ENCODE results near the gene OR10A7. TPM values are rescaled to one million over a fixed set of nuclear protein-coding genes. Genes with fewer than 3 reads are reported as not detected.
"Not testable (repeated sequence)": the region's sequence is repeated elsewhere in the genome, so short reads cannot be mapped to it uniquely, and the experiment has no call there.

Gene OR10A7, protein sequence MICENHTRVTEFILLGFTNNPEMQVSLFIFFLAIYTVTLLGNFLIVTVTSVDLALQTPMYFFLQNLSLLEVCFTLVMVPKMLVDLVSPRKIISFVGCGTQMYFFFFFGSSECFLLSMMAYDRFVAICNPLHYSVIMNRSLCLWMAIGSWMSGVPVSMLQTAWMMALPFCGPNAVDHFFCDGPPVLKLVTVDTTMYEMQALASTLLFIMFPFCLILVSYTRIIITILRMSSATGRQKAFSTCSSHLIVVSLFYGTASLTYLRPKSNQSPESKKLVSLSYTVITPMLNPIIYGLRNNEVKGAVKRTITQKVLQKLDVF
- not detected in 2 replicates for total RNA-seq (2022)
- not detected for Bru-seq, nascent RNA
- not detected for BruChase-seq, experiment 1, labeled RNA remaining after a 6-hour chase
- not detected for BruChase-seq, experiment 2, labeled RNA remaining after a 2-hour chase
- long read RNA-seq: 0 reads

DNA sequence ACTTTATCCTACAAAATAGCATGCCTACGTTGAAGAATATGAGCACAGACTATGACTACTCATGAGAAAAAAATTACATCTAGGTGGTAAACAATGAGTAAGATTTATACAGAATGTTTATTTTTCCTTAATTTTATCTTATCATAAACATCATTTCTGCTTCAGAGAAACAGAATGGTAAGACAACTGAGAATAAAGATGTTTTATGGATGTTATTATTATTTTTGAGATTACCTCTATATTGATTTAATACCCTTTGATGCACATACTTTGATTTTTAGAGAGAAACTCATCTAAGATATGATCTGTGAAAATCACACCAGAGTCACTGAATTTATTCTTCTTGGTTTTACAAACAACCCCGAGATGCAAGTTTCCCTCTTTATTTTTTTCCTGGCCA, at the start of gene OR10A7:
Gene OR10A7, plus strand, starts transcription at position 301 of the 400 bp plus-strand sequence. Its CDS starts 0 bp downstream, at position 301.
- DNase-seq: no peak
- TF ChIP-seq, protein P1, sequence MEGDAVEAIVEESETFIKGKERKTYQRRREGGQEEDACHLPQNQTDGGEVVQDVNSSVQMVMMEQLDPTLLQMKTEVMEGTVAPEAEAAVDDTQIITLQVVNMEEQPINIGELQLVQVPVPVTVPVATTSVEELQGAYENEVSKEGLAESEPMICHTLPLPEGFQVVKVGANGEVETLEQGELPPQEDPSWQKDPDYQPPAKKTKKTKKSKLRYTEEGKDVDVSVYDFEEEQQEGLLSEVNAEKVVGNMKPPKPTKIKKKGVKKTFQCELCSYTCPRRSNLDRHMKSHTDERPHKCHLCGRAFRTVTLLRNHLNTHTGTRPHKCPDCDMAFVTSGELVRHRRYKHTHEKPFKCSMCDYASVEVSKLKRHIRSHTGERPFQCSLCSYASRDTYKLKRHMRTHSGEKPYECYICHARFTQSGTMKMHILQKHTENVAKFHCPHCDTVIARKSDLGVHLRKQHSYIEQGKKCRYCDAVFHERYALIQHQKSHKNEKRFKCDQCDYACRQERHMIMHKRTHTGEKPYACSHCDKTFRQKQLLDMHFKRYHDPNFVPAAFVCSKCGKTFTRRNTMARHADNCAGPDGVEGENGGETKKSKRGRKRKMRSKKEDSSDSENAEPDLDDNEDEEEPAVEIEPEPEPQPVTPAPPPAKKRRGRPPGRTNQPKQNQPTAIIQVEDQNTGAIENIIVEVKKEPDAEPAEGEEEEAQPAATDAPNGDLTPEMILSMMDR (IDR thresholded peaks at IDR 0.05; ENCODE audit: unreplicated experiment): no peak
- Mint-ChIP-seq H3K9me3 (ENCODE audit: low read depth, unreplicated experiment) (peaks cover 3% of the 10 kb centered on the region), H3K36me3 (ENCODE audit: insufficient read depth, unreplicated experiment) (no peaks in the 10 kb centered on the region), H3K4me3 (ENCODE audit: low read depth, unreplicated experiment) (no peak within 1 kb of the TSS), H3K27ac (ENCODE audit: unreplicated experiment) (no peak within 1 kb of the TSS), H3K4me1 (ENCODE audit: low read depth, unreplicated experiment) (no peaks in the 10 kb centered on the region), H3K27me3 (ENCODE audit: unreplicated experiment) (peaks cover 19% of the 10 kb centered on the region)
- no TSS peak for BruUV-seq (replicated peaks)
- CTCF ChIA-PET: no interaction called here
- intact Hi-C loops (cut with micrococcal nuclease; ENCODE audit: unreplicated experiment): no loop called here

DNA sequence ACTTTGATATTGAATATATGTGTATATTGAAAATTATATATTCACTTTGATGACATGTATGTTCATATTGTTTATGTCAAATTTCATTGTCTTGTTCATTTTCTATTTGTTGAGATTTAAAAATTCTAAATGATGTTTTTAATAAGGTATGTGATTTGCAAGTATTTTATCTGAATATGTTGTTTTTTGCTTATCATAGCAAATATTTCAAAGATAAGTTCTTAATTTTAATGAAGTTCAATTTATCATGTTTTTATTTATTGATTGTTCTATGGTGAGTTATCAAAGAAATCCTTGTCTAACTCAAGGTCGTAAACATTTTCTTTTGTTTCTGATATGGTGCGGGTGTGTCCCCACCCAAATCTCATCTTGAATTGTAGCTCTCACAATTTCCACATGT, 49.4 kb upstream of the OR10A7 start:
- no peak overlapping the region for H3K4me3 Mint-ChIP-seq (ENCODE audit: low read depth, unreplicated experiment)
- BruUV-seq (replicated peaks): no TSS peak
- TF ChIP-seq, protein P1 (IDR thresholded peaks at IDR 0.05; ENCODE audit: unreplicated experiment): no peak
- no peak for DNase-seq
- H3K36me3 Mint-ChIP-seq (ENCODE audit: insufficient read depth, unreplicated experiment): no peaks in the 10 kb centered on the region
- intact Hi-C loops (cut with micrococcal nuclease; ENCODE audit: unreplicated experiment): no loop called here
- no peaks in the 10 kb centered on the region for H3K9me3 Mint-ChIP-seq (ENCODE audit: low read depth, unreplicated experiment)
- H3K4me1 Mint-ChIP-seq (ENCODE audit: low read depth, unreplicated experiment): no peaks in the 10 kb centered on the region
- CTCF ChIA-PET: no interaction called here
- H3K27me3 Mint-ChIP-seq (ENCODE audit: unreplicated experiment): no peaks in the 10 kb centered on the region
- no peak overlapping the region for H3K27ac Mint-ChIP-seq (ENCODE audit: unreplicated experiment)

DNA sequence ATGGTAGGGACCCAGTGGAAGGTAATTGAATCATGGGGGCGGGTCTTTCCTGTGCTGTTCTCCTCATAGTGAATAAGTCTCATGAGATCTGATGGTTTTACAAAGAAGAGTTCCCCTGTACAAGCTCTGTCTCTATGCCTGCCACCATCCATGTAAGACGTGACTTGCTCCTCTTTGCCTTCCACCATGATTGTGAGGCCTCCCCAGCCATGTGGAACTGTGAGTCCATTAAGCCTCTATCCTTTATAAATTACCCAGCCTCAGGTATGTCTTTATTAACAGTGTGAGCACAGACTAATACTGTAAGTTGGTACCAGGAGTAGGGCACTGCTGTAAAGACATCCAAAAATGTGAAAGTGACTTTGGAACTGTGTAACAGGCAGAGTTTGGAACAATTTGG, 49.0 kb upstream of the OR10A7 start:
- H3K9me3 Mint-ChIP-seq (ENCODE audit: low read depth, unreplicated experiment); H3K27me3 Mint-ChIP-seq (ENCODE audit: unreplicated experiment); BruUV-seq (replicated peaks); DNase-seq; H3K36me3 Mint-ChIP-seq (ENCODE audit: insufficient read depth, unreplicated experiment); CTCF ChIA-PET; H3K27ac Mint-ChIP-seq (ENCODE audit: unreplicated experiment); H3K4me1 Mint-ChIP-seq (ENCODE audit: low read depth, unreplicated experiment); intact Hi-C loops (cut with micrococcal nuclease; ENCODE audit: unreplicated experiment); H3K4me3 Mint-ChIP-seq (ENCODE audit: low read depth, unreplicated experiment): not testable (repeated sequence)

DNA sequence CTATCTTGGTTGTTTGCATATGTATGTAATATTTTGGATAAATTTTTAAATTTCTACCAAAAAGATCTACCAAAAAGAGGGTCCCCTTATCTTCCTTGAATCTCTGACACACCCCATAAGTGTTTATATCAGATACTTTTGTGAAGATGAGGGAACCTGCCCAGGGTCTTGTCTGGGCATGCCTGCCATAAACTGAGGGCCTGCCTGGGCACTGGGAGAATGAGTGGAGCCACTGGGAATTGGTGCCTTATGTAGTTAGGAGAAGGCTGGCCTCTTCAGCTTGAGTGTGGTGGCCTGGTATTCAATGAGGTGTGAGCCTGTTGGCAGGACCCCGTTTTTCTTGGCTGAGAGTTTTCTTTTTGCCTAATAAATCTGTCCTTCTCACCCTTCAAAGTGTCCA, 48.1 kb upstream of the OR10A7 start:
- no peaks in the 10 kb centered on the region for H3K9me3 Mint-ChIP-seq (ENCODE audit: low read depth, unreplicated experiment)
- no TSS peak for BruUV-seq (replicated peaks)
- DNase-seq: no peak
- peaks cover 5% of the 10 kb centered on the region for H3K27me3 Mint-ChIP-seq (ENCODE audit: unreplicated experiment)
- CTCF ChIA-PET: no interaction called here
- no peaks in the 10 kb centered on the region for H3K36me3 Mint-ChIP-seq (ENCODE audit: insufficient read depth, unreplicated experiment)
- no peaks in the 10 kb centered on the region for H3K4me1 Mint-ChIP-seq (ENCODE audit: low read depth, unreplicated experiment)
- intact Hi-C loops (cut with micrococcal nuclease; ENCODE audit: unreplicated experiment): no loop called here
- no peak overlapping the region for H3K4me3 Mint-ChIP-seq (ENCODE audit: low read depth, unreplicated experiment)
- TF ChIP-seq, protein P1 (IDR thresholded peaks at IDR 0.05; ENCODE audit: unreplicated experiment): no peak
- H3K27ac Mint-ChIP-seq (ENCODE audit: unreplicated experiment): no peak overlapping the region

DNA sequence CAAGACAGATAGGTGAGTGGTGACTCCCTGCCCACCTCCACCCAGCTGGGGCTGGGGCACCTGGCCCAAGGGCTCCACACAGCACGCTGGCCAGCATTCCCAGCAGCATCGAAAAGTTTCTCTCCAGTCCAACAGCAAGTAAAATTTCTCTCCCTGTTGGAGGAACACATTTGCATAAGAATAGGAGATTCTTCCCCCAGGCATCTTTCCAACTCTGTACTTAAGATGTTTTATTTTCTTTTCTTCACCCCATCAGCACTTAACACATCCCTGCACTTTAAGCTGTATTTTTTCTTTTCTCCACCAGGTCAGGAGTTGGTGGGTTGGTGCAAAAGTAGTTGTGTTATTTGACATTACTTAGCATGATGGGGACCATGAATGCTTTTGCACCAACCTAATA, 47.4 kb upstream of the OR10A7 start:
- no peaks in the 10 kb centered on the region for H3K36me3 Mint-ChIP-seq (ENCODE audit: insufficient read depth, unreplicated experiment)
- H3K27me3 Mint-ChIP-seq (ENCODE audit: unreplicated experiment): peaks cover 13% of the 10 kb centered on the region
- CTCF ChIA-PET: no interaction called here
- intact Hi-C loops (cut with micrococcal nuclease; ENCODE audit: unreplicated experiment): no loop called here
- BruUV-seq (replicated peaks): no TSS peak
- TF ChIP-seq, protein P1 (IDR thresholded peaks at IDR 0.05; ENCODE audit: unreplicated experiment): no peak
- H3K27ac Mint-ChIP-seq (ENCODE audit: unreplicated experiment): no peak overlapping the region
- H3K4me1 Mint-ChIP-seq (ENCODE audit: low read depth, unreplicated experiment): no peaks in the 10 kb centered on the region
- no peak for DNase-seq
- no peak overlapping the region for H3K4me3 Mint-ChIP-seq (ENCODE audit: low read depth, unreplicated experiment)
- H3K9me3 Mint-ChIP-seq (ENCODE audit: low read depth, unreplicated experiment): no peaks in the 10 kb centered on the region

Measured in Calu3 (cell line).